ENCODE measurements around the gene UST. TPM values are rescaled to one million over a fixed set of nuclear protein-coding genes. Genes with fewer than 3 reads are reported as not detected.

UST gene
- total and polyA plus RNA-seq, 4 donors: 0.24 to 2.7 (median 0.87) TPM

- no peak for DNase-seq (ENCODE audit: low spot score)
- Histone ChIP-seq H3K4me3 (ENCODE audit: low read depth in 1 of 3, low read length in 3 of 3) (no peak overlapping the region), H3K9me3 (ENCODE audit: control insufficient read depth in 4 of 4, low read length in 3 of 4) (no peaks in the 10 kb centered on the region), H3K27me3 (ENCODE audit: control insufficient read depth in 4 of 4, insufficient read depth in 4 of 4, low read length in 3 of 4) (no peaks in the 10 kb centered on the region), H3K27ac (ENCODE audit: low read depth in 1 of 2, low read length in 2 of 2) (no peak overlapping the region), H3K4me1 (ENCODE audit: control insufficient read depth in 4 of 4, insufficient read depth in 4 of 4, low read length in 3 of 4) (no peaks in the 10 kb centered on the region), H3K36me3 (ENCODE audit: control insufficient read depth in 4 of 4, insufficient read depth in 3 of 4, low read depth in 1 of 4, low read length in 3 of 4) (no peaks in the 10 kb centered on the region), H3K9ac (ENCODE audit: low read depth in 1 of 2, low read length in 2 of 2) (no peak overlapping the region)
- 93% methylated on average over 2 of the region's 2 CpGs for WGBS
- TF ChIP-seq CTCF (IDR thresholded peaks at IDR 0.05; ENCODE audit: low read depth, low read length, missing input control): no peak
- TF ChIP-seq, protein P1, sequence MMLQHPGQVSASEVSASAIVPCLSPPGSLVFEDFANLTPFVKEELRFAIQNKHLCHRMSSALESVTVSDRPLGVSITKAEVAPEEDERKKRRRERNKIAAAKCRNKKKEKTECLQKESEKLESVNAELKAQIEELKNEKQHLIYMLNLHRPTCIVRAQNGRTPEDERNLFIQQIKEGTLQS (IDR thresholded peaks at IDR 0.05): no peak
- no peak for TF ChIP-seq JUND (IDR thresholded peaks at IDR 0.05)
- no peak for TF ChIP-seq TAF1 (conservative IDR thresholded peaks at IDR 0.05)
- TF ChIP-seq FOXA2 (IDR thresholded peaks at IDR 0.05): no peak
- no peak for TF ChIP-seq YY1 (IDR thresholded peaks at IDR 0.05)
- no peak for TF ChIP-seq GABPA (IDR thresholded peaks at IDR 0.05 in 1 of 2, conservative IDR thresholded peaks at IDR 0.05 in 1 of 2)
- TF ChIP-seq RAD21 (IDR thresholded peaks at IDR 0.05): no peak
- no peak for TF ChIP-seq EGR1 (IDR thresholded peaks at IDR 0.05; ENCODE audit: low read depth in 2 of 2)
- TF ChIP-seq, protein P2, sequence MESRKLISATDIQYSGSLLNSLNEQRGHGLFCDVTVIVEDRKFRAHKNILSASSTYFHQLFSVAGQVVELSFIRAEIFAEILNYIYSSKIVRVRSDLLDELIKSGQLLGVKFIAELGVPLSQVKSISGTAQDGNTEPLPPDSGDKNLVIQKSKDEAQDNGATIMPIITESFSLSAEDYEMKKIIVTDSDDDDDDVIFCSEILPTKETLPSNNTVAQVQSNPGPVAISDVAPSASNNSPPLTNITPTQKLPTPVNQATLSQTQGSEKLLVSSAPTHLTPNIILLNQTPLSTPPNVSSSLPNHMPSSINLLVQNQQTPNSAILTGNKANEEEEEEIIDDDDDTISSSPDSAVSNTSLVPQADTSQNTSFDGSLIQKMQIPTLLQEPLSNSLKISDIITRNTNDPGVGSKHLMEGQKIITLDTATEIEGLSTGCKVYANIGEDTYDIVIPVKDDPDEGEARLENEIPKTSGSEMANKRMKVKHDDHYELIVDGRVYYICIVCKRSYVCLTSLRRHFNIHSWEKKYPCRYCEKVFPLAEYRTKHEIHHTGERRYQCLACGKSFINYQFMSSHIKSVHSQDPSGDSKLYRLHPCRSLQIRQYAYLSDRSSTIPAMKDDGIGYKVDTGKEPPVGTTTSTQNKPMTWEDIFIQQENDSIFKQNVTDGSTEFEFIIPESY (IDR thresholded peaks at IDR 0.05): no peak
- TF ChIP-seq RXRA (IDR thresholded peaks at IDR 0.05): no peak
- TF ChIP-seq SP1 (IDR thresholded peaks at IDR 0.05): no peak
- TF ChIP-seq FOXA1 (IDR thresholded peaks at IDR 0.05): no peak
Observed at GRCh38 chr6:148720897-148721296, 25.9 kb upstream of the UST start.

DNA sequence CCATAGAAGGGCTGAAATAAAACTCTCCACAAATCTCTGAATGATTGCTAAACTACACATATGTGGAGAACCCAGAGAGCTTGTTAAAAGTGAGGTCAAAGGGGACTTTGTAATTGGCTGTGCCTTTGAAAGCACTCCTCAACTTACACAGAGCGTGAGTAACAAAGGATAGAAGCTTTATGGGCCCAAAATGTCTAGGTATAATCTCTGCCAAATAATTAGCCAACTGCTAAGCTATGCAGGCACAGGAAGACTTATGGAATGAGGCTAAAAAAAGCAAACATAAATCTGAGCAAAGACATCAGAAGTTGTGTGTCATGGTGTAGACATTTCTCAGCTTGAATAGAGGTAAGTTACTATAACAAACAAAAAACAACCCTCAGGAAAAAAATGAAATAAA, 23.3 kb upstream of the UST start:
- WGBS: 93% methylated on average over 1 of the region's 1 CpG
- TF ChIP-seq YY1 (IDR thresholded peaks at IDR 0.05) (no peak), TAF1 (conservative IDR thresholded peaks at IDR 0.05) (no peak), JUND (IDR thresholded peaks at IDR 0.05) (no peak), FOXA1 (IDR thresholded peaks at IDR 0.05) (no peak), CTCF (IDR thresholded peaks at IDR 0.05; ENCODE audit: low read depth, low read length, missing input control) (no peak), EGR1 (IDR thresholded peaks at IDR 0.05; ENCODE audit: low read depth in 2 of 2) (no peak), NR2F2 (IDR thresholded peaks at IDR 0.05) (no peak), FOXA2 (IDR thresholded peaks at IDR 0.05) (no peak), RXRA (IDR thresholded peaks at IDR 0.05) (no peak), HNF4G (IDR thresholded peaks at IDR 0.05) (no peak), RAD21 (IDR thresholded peaks at IDR 0.05) (no peak), SP1 (IDR thresholded peaks at IDR 0.05) (no peak), MAX (IDR thresholded peaks at IDR 0.05) (no peak), REST (IDR thresholded peaks at IDR 0.05) (no peak), GABPA (IDR thresholded peaks at IDR 0.05 in 1 of 2, conservative IDR thresholded peaks at IDR 0.05 in 1 of 2) (no peak), HNF4A (conservative IDR thresholded peaks at IDR 0.05) (no peak)
- TF ChIP-seq, protein P1 (IDR thresholded peaks at IDR 0.05): no peak
- TF ChIP-seq, protein P2 (IDR thresholded peaks at IDR 0.05): no peak
- Histone ChIP-seq H3K27ac (ENCODE audit: low read depth in 1 of 2, low read length in 2 of 2) (no peak overlapping the region), H3K9ac (ENCODE audit: low read depth in 1 of 2, low read length in 2 of 2) (no peak overlapping the region), H3K36me3 (ENCODE audit: control insufficient read depth in 4 of 4, insufficient read depth in 3 of 4, low read depth in 1 of 4, low read length in 3 of 4) (no peaks in the 10 kb centered on the region), H3K4me1 (ENCODE audit: control insufficient read depth in 4 of 4, insufficient read depth in 4 of 4, low read length in 3 of 4) (no peaks in the 10 kb centered on the region), H3K4me3 (ENCODE audit: low read depth in 1 of 3, low read length in 3 of 3) (no peak overlapping the region), H3K9me3 (ENCODE audit: control insufficient read depth in 4 of 4, low read length in 3 of 4) (no peaks in the 10 kb centered on the region), H3K27me3 (ENCODE audit: control insufficient read depth in 4 of 4, insufficient read depth in 4 of 4, low read length in 3 of 4) (no peaks in the 10 kb centered on the region)
- DNase-seq (ENCODE audit: low spot score): no peak
